ENCODE data around the gene HOXA7.

HOXA7 gene

DNA sequence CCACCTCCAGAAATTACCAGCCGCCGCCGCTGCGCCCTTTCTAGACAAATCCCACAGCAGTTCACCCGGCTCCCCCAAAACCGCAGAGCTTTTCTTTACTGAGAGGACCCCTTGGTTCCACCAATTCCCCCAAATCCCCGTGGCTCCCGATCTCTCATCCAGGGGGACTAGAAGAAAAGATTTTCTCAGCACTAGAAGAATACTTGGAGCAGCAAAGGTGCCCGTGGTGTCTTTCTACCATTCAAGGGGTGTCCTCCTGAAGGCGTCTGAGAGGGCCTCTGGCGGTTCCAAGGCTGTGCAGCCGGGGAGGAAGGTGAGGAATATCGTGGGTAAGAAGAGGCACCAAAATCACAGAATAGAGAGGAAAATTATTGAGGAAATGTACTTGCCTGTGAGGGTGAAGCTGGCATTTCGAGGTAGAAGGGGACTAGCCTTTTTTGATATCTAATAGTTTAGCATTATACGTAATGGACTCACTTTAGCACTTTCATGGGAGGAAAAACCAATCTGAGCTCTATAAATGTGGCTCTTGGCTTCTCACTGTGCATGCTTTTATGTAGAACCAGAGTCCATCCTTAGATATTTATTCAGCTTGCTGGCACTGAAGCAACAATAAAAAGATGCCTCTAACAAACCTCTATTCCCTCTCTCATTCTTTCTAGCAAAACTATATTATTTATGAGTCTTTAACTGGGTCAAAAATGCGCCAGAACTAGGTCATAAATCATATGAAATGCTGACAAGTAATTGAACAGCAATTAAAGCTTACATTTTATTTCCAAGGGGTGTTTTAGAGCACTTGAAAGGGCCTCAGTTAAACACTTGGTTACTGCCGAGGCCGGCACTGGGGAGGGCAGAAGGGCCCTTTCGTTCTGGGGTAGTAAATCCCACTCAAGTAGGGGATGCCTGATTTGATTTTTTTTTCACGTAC lies 40.2 kb downstream of the HOXA7 start:
- no peak for DNase-seq

DNA sequence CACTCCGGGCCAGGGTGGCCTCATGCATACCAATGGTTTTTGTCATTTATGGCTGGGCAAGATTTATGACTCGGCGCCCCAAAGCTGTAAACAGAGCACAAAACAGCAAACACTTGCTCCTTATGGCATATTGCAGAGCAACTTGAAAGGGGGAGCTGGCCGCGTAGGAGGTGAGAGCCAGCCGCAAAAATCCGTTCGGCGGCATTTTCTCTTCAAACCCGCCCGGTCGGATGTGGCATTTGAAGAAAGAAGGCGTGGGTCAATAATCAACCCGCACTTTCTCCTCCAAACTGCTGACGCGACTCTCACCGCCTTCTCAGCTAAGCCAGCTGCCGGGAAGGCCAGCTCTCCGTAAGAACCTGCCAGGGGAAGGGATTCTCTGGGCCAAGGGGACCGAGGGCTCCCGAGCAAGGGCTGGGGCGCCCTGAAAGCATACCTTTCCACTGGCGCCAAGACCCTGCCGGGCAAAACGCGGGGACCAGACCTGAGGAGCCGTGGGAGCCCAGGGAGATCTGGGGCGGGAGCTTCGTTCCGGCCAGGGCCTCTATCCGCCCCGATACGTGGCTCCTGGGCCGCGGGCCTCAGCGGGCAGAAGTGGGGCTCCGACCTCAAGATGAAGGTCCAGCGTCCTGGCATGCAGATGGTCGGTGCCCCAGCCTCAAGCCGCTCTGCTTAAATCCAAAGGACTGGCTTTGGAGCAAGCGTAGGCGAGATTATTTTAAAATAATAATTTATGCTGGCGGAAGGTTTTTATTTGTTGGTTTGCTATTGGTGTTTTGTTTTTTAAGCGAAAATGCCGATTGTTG lies 41.1 kb downstream of the HOXA7 start:
- DNase-seq = no peak

DNA sequence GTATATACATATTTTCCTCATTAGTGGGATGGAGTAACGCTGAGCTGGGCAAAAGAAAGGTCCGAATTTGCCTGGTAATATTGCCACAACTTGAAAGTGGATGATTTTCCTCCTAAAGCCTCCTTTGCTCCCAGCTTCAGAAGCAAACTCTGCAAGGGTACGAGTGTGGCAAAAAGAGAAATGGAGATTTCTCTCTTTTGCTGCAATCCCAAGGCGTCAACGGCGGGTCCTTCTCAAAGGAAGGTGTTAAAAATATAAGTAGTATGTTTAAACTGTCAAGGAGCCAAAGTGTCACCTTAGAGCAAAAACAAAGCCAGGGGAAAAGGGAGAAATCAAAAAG lies 41.6 kb downstream of the HOXA7 start:
- DNase-seq = no peak

DNA sequence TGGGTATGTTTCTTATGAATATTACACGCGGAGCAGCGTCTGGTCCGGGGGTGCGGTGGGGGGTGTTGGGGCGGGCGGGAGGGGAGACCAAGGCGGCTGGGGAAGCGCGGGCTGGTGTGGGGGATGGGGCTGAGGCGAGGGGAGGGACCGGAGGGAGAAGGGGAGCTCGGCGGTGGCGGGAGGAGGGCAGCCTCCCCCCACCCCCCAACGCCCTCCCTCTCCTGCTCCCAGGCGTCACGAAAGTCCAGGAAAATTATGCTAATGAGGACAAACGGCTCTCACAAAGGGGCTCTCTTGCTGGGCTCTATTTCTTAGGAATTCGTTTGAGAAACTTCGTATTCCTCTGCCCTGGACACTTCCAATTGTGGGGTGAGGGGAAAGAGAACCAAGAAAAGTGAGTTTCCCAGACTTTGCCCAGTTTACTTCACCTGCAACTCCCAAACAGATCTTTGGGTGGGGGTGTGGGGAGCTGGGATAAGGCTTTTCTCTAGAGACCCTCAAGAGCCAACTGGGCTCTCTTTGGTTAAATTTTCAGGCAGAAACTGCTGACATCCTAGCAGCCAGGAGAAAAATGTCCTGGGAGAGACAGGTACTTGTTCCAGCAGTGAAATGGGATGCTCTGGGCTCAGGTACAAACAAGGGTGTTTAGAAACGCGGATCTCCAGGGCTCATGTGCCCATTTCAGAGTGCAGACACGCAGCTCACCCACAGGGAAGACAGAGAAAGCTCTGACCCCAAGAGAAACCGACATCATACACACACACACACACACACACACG lies 42.3 kb downstream of the HOXA7 start:
- DNase-seq = no peak

DNA sequence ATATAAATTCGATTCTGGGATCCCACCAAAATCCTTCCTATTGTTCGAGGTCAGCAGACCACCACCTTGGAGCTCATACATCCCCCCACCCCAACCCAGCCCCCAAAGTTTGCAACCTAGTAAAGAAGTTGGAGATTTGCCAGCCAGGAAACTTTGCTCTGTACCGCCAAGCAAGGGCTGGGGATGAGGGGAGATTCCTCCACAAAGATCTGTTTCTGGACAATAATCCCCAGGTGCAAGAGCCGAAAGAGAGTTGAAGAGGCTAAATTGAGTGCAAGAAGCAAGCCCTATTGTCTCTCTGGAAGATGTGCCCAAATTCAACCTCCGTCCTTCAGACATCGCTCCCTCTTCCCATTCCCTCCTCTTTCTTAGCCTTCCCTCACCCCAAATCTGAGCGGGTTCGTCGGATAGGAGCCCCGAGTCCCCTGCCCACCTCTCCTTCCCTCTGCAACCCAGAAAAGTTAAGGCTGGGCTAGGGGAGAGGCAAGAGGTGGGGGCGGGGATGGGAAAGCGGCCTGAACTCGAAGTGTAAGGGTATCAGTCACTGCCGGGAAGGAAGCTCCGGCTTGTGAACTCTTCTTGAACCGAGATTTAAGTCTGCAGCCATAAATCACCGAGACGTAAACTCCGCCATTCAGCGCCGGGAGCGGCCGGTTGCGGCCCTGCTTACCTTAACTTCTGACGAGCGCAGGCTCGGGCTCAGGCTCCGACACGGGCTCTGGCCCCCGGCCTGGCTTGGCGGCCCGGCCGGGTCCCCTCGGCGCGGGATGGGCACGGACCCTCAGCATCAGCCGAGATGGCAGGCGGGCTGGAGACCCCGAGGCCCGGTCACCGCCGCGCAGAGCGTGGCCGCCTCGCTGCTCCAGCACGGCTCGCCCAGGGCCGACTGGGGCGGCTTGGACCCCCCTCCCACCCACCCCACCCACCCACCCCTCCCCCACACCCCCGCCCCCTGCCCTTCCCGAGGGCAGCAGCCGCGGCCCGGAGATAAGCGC lies 43.2 kb downstream of the HOXA7 start:
- no peak for DNase-seq

DNA sequence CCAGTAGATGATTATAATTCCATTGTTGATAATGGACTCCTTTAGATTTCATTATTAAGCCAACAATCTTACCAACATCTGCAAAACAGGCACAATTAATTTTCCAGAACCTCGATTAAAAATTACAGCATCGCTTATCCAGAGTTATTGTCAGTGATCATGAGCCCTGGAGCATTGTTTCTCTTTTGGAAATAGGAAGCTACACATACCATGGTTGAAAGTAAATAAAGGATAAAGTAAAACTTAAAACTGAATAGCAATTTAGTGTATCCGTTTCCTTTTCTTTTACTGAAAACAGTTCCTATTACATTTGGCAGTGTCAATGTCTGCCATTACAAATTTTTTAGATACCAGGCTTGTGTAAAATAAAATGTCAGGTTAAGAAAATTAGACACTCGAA lies 44.1 kb downstream of the HOXA7 start:
- DNase-seq = no peak

DNA sequence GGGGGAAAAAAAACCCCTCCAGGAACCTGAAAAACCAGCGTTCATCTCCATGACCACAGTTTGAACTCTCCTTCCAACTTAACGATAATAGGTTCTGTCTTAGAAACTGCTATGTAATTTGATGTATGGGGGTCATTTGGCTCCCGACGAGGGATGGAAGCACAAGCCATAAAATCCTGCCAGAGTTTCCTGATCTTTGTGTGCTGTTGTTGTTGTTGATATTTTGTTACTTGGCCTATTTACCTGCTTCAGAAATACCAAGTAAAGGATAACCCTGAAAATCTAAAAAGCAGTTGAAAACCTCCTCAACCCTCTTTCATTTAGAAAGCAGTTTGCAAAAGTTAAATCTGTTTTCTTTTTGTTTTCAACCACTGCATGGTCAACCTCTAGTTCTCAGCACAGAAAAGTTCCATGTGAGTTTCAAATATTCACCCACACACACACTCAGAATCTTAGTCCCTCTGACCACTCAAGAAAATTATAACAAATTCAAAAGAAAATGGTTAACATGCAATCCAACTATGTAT lies 44.7 kb downstream of the HOXA7 start:
- no peak for DNase-seq

DNA sequence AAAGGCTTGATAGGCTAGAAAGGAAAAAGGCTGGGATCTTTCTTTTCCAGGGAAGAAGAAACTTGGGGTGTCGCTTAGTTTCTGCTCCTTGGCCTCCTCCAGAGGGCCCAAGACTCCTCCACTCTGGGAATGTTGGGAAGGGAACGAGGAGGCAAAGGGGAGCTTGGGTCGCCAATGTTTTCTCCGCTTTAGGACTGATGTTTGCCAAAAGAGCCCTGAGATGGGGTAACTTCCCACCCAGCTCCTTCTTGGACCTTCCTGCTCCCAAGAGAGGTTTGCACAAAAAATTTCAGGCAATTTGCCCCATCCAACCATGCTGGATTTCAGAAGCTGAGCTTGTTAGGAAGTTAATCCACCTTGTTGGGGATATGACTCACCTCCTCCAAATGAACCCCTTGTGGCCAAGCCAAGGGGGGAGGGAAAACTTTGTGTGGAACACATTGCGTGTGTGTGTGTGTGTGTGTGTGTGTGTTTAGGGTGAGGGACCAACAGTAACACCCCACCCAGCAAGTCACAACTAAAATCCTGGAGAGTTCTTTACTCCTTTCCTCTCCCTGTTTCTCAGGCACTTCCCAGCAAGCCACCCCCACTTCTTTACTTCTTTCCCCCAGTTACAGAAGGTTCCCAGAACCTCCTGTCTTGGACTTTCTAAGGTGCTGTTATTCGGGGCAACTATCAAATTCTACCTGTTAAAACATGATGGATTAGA lies 45.3 kb downstream of the HOXA7 start:
- DNase-seq = no peak

DNA sequence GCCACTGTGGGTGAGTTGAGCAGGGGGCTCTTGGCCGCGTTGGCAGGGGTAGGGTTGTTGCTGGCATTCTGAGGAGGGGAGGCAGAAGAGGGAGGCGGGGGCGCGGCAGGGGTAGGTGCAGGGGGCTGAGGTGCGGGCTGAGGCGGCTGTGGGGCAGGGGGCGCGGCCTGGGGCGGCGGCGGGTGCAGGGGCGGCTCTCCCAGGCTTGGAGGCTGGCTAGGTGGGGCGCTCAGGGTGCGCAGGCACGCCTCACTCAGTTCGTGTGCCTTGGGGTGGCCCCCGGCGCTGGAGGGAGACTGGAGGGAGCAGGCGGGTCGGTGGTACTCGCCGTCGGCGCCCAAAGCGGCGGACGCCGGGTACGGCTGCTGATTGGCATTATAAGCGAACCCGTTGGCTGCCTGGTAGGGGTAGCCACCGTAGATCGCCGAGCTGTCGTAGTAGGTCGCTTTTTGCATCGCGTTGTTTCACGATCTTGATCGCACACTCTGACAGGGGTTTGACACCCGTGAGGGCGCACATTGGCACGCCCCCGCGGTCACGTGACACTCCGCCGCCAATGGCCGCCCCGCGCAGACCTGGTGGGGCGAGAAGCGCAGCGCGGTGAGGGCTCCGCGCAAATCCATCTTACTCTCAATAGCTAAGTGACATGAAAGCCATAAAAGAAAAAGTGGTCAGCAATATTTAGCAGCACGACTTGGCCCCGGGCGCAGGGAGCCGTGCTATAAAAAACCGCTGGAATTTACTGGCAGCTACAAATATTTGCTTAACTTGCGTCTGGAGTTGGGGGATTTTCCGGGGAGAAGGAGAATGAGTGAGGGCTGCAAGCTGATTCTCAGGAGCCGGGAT lies 46.1 kb downstream of the HOXA7 start:
- DNase-seq = no peak

DNA sequence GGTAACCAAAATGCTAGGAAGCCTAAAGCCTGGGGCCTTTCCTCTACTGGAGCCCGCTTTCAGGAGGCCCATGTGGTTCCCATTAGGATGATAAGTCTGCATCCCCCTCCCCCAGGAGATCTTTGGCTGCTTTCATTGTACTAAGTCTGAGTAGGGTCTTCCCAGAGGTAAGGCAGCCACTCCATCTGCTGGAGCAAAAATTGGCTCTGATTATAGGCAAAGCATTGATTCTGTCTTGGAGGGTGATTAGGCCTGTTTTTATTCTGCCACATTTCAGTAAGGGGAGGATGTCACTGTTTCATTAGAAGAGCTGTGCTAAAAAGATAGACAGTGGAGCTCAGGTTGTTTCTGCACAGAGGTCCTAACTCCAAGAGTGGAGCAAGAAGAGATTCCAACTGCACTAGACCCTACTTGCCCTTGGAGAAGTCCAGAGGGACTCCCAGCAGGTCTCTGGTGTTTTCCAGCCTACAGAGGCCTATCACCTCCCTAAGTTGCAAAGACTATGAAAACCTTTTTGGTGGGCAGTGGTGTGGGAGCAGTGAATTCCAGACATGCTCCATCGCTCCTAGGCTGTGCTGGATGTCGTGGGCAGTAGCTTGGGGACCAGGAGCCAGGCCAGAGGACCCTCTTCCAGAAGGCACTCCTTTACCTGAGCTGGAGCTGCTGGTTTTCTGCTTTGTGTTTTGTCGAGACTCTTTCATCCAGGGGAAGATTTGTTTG lies 46.8 kb downstream of the HOXA7 start:
- DNase-seq = no peak

DNA sequence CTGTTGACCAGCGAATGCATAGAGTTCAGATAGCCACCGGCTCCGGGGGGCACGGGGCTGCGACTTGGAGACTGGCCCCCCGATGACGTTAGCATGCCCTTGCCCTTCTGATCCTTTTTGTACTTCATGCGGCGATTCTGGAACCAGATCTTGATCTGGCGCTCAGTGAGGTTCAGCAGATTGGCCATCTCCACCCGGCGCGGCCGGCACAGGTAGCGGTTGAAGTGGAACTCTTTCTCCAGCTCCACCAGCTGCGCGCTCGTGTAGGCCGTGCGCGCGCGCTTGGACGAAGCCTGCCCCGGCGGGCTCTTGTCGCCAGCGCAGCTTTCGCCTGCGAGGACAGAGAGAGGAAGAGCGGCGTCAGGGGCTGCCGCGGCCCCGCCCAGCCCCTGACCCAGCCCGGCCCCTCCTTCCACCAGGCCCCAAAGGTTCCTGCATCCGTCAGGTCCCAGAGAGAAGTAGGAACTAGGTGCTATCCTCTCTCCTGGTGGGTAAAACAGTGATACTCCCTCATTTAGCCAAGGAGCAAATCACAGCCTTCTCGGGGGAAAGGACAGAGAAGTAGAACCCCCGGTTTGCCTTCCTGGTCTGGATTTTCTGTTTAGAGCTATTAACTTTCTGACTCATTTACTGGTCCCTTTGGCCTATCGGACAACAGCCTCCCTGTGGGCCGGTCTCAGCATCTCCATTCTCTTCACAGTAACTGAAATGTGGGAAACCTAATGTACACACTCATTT lies 47.9 kb downstream of the HOXA7 start:
- DNase-seq = no peak

DNA sequence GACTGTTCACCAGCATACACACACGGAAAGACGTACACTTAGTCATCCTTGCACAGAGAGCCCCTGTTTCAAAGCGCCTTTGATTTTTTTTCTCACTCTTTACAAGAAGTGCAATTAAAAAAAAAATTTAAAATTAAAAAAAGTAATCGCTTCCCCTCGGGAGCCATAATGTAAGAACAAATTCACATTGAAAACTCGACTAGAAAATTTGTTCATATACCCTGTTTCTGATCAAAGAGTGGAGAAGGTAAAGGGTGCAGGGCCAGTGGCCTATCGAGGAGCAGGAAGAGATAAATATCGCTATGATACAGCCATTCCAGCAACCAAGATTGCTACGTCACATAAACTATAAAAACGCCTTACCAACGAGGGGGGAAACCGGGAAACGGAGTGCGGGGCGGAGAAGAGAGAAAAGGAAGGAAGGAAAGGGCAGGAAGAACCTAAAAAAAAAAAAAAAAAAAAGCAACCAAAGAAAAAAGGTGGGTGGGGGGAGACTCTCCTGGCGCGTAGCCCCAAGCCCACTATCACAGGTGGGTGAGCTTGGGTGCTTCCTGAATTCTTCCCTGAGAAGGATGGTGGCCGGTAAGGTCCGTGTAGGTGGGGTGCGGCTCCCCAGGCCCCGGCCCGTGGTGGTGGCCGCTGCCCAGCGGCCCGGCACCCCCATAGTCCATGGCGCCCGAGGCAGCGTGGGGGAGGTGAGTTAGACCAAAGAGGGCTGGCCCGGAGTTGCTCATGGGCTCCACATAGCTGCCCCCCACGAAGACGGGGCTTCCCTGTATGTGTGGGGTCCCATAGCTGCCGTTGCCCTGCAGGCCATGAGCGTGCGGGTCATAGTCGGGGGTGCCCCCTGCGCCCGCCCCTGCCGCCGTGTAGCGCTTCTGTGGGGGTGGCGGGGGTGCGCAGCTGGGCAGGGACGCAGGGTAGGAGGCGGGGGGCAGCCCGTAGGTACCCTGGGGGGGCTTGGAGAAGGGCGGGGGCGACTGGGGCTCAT lies 48.8 kb downstream of the HOXA7 start:
- no peak for DNase-seq

DNA sequence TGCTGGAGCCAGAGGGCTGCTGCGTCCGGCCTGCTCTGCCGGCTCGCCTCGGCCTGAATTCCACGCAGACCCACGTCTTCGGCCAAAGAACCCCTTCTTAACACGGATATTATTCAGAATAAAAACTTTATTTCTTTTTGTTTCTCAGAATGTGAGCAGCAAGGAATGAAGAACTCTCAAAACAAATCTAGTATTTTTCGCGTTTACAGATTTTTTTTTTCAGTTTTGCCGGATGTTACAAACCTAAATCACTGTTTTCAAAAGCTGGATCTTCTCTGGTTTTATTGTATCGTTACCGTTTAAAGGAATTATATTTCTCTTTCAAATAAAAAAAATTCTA lies 49.6 kb downstream of the HOXA7 start:
- DNase-seq = no peak

DNA sequence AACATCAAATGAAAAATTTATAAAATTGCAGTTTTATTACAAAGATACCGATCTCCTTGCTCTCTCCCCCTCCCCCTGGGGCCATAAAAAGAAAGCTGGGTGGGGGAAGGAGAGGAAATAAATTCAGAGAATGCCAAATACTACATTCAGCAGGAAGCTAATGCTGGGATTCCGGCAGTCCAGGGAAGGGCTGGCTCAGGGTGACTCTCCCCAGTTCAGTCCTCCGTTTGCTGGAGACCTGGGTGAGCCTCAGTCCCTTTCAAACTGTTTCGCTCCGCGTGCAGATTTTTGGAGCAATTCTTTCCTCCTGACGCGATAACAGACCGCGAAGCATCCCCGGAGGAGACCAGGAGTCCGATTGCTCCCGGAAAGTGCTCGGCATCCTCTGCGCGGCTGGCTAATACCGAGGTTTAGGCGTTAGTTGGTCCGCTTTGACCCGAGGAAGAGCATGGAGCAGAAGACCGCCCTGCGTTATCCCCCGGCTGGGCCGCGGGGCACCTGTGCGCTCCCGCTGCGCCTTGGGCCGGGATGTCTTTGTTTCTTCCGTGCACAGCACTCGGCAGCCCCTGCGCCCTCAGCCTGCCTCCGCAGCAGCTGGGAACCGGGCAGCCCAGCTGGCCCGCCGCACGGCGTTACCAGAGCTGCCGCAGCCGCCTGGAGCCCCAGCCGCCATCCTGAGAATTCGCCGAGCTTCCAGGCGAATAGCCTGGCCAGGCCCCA lies 50.1 kb downstream of the HOXA7 start:
- no peak for DNase-seq

DNA sequence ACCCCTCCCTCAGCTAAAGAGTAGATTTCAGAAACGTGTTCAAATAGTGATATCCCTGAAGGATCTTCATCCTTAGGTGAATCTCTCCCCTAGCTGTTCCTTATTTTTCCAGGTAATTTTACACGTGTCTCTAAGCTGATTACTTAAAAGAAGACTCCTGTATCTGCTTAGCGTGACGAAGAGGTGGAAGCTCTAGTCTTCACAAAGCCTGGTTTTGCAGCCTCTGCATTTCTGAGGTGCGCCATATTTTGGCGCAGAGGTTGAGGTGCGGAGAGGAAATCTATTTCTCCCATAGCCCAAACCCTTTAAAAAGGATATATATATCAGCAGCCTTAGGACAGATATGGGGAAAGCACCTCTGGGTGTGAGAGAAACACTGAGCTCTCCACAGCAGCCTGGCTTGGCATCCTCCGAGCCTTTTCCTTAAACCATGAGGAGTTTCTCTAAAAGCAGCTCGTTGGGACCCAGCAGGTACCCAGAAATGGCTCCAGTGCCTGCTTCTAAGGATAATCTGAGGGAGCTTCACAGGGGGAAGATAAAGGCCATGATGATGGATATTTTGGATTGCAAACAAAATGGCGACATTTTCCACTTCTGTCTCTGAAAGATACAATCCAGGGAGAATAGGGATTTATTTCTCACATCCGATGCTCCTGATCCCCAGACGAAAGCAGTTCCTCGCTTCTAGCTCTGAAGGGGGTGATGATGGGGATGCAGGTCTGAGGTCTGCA lies 51.0 kb downstream of the HOXA7 start:
- no peak for DNase-seq
